ENCODE data around the gene ABCE1.

DNA sequence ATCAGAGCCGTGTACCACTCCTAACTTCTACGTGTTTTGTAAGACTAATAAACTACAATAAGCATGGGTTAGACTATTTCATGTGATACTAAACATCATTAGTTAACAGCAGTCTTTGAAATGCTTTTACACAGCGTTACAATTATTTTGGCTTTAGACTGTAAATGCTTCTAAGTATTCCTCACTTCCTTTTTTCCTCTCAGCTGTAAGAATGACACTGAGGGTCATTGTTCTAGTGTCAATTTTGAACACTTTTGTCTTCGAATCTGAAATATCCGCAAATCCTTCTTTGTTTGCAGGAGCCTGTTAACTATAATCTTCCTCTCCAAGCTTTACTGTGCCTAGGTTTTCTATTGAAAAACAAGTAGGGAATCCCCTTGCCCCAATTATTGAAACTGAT is 1.5 kb downstream of the ABCE1 start:
- TF ChIP-seq, protein P1, sequence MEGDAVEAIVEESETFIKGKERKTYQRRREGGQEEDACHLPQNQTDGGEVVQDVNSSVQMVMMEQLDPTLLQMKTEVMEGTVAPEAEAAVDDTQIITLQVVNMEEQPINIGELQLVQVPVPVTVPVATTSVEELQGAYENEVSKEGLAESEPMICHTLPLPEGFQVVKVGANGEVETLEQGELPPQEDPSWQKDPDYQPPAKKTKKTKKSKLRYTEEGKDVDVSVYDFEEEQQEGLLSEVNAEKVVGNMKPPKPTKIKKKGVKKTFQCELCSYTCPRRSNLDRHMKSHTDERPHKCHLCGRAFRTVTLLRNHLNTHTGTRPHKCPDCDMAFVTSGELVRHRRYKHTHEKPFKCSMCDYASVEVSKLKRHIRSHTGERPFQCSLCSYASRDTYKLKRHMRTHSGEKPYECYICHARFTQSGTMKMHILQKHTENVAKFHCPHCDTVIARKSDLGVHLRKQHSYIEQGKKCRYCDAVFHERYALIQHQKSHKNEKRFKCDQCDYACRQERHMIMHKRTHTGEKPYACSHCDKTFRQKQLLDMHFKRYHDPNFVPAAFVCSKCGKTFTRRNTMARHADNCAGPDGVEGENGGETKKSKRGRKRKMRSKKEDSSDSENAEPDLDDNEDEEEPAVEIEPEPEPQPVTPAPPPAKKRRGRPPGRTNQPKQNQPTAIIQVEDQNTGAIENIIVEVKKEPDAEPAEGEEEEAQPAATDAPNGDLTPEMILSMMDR (conservative IDR thresholded peaks at IDR 0.05 in 1 of 2, IDR thresholded peaks at IDR 0.05 in 1 of 2; ENCODE audit: extremely low read depth in 1 of 2, insufficient read depth in 1 of 2, low read depth in 1 of 2, low read length in 2 of 2), result no peak
- no peak for TF ChIP-seq EZH2 (IDR thresholded peaks at IDR 0.05; ENCODE audit: borderline replicate concordance, low read length)

Data from mammary epithelial cell (primary cell).